HEK293T (cell line): ENCODE measurements around the gene RETN.

ENCODE experiments used
- CTCF ChIA-PET: fragments of 350-600 bp; formaldehyde crosslinking; extraction: SDS; loops from one replicate; lab custom pipeline; 2021; ENCODE audit warnings: antibody characterized with exemption, inconsistent platforms; lab: Yijun Ruan, JAX
- POLR2A ChIA-PET: fragments of 350-600 bp; formaldehyde crosslinking; extraction: SDS; loops from one replicate; lab custom pipeline; 2020; ENCODE audit warnings: antibody characterized with exemption, inconsistent platforms; lab: Yijun Ruan, JAX
- DNase-seq: peaks from one replicate; pipeline ENCODE4 v3.0.0; 2012; ENCODE audit warnings: mixed read lengths; ENCODE audit errors: extremely low spot score
- ARNT ChIP-seq: fragments of 450-650 bp; IDR thresholded peaks from 2 replicates; pipeline ENCODE4 v1.6.1; 2017; ENCODE audit warnings: mild to moderate bottlenecking
- BHLHE40 ChIP-seq: fragments of 450-650 bp; IDR thresholded peaks from 2 replicates; pipeline ENCODE4 v1.6.1; 2016; ENCODE audit warnings: mild to moderate bottlenecking, moderate library complexity, borderline replicate concordance
- CTBP1 ChIP-seq: fragments of 450-650 bp; IDR thresholded peaks from 2 replicates; pipeline ENCODE4 v1.6.1; 2016; ENCODE audit warnings: borderline replicate concordance
- ELF4 ChIP-seq: fragments of 450-650 bp; IDR thresholded peaks from 2 replicates; pipeline ENCODE4 v1.6.1; 2017; ENCODE audit warnings: antibody characterized with exemption
- FOXA1 ChIP-seq: fragments of 450-650 bp; IDR thresholded peaks from 2 replicates; pipeline ENCODE4 v1.6.1; 2016; ENCODE audit warnings: mild to moderate bottlenecking
- FOXK2 ChIP-seq: fragments of 450-650 bp; IDR thresholded peaks from 2 replicates; pipeline ENCODE4 v1.6.1; 2016; ENCODE audit warnings: mild to moderate bottlenecking
- FOXM1 ChIP-seq: fragments of 450-650 bp; IDR thresholded peaks from 2 replicates; pipeline ENCODE4 v1.6.1; 2017; ENCODE audit warnings: mild to moderate bottlenecking, borderline replicate concordance
- HDGF ChIP-seq: fragments of 450-650 bp; IDR thresholded peaks from 2 replicates; pipeline ENCODE4 v1.6.1; 2017; ENCODE audit warnings: antibody characterized with exemption, borderline replicate concordance
- L3MBTL2 ChIP-seq: fragments of 450-650 bp; conservative IDR thresholded peaks from 2 replicates; pipeline ENCODE4 v1.6.1; 2016; ENCODE audit warnings: mild to moderate bottlenecking
- LEF1 ChIP-seq: fragments of 450-650 bp; IDR thresholded peaks from 2 replicates; pipeline ENCODE4 v1.6.1; 2017; ENCODE audit warnings: mild to moderate bottlenecking, borderline replicate concordance
- NFRKB ChIP-seq: fragments of 450-650 bp; IDR thresholded peaks from 2 replicates; pipeline ENCODE4 v1.6.1; 2016; ENCODE audit warnings: mild to moderate bottlenecking, moderate library complexity
- SP1 ChIP-seq: fragments of 450-650 bp; IDR thresholded peaks from 2 replicates; pipeline ENCODE4 v1.6.1; 2017
- SUZ12 ChIP-seq: fragments of 450-650 bp; IDR thresholded peaks from 2 replicates; pipeline ENCODE4 v1.6.1; 2016; ENCODE audit warnings: mild to moderate bottlenecking
- TARDBP ChIP-seq: fragments of 450-650 bp; IDR thresholded peaks from 2 replicates; pipeline ENCODE4 v1.6.1; 2016
- ZNF384 ChIP-seq: fragments of 450-650 bp; IDR thresholded peaks from 2 replicates; pipeline ENCODE4 v1.6.1; 2016
- TF ChIP-seq, protein P1 (sequence below): fragments of 450-650 bp; IDR thresholded peaks from 2 replicates; pipeline ENCODE4 v1.6.1; 2016

Gene RETN

DNA sequence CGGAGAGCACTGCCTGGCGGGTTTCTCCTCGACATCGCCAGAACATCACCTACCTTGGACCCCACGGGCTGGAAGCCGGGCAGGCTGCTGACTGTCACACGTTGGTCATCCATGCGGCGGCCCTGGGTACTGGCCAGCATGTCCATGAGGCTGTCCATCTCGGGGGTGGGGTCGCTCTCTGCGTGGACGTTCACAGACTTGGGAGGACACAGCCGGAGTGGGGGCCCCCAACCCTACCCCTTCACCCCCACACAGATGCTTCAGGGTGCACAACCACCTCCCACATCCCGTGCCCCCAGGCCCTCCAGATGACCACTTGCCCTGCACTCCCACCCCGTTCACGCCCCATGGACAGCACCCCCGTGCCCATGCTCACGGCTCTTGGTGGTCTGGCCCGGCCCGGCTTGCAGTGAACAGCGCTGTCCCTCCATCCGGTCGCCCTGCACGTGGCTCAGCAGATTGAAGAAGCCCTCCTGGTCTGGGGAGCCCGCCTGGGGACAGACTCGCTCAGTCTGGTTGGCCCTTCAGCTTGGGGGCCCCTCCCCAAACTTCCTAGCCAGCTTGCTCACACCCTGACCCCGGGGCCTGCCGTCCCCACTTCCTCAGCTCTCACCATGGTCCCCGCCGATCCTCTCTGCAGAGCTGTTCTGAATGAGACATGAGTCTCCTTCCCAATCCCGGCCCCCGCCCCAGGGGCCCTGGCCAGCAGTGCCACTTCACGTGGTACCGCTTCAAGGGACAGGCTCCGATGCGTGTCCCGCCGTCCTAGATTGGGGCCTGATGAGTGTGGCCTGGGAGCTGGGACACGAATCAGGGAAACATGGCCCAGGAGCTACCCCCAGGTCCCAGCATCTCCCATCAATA, 36.3 kb upstream of the RETN start:
- TF ChIP-seq CTBP1 (no peak), SUZ12 (no peak), NFRKB (no peak), TARDBP (no peak), HDGF (no peak), BHLHE40 (no peak), FOXM1 (no peak), ZNF384 (no peak)
- TF ChIP-seq, protein P1, sequence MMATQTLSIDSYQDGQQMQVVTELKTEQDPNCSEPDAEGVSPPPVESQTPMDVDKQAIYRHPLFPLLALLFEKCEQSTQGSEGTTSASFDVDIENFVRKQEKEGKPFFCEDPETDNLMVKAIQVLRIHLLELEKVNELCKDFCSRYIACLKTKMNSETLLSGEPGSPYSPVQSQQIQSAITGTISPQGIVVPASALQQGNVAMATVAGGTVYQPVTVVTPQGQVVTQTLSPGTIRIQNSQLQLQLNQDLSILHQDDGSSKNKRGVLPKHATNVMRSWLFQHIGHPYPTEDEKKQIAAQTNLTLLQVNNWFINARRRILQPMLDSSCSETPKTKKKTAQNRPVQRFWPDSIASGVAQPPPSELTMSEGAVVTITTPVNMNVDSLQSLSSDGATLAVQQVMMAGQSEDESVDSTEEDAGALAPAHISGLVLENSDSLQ = no peak
- DNase-seq = no peak
- POLR2A ChIA-PET = interaction anchor here (1.1 to 1.2 kb wide), 2 partner anchors 9 kb away, joined by 3 read pairs; no protein-coding TSS in a partner anchor
- CTCF ChIA-PET = no interaction called here

DNA sequence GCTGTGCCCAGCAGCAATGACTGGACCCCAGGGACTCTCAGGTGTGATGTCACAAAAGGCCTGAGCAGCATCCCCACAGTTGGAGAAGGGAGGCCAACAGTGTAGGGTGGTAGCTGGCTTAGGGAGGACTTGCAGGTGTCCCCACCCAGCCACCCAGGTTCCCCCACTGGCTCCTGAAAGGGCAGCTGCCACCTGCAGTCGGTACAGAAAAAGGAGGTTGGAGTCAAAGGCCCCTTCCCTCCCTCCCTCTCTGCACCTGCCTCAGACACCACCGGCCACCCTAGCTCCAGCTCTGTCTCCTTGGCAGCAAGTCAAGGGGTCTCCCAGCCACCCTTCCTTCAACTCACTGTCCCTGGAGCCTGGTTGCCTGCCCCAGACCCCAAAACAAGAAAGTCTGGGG, 35.2 kb upstream of the RETN start, which contains the start of gene PCP2:
Gene PCP2 (minus strand): TSS at position 22 of the 400 bp plus-strand sequence. CDS start 262 bp downstream, outside the sequence.
- POLR2A ChIA-PET = interaction anchor here (1.2 kb wide), 1 partner anchor 10 kb away, joined by 3 read pairs; no protein-coding TSS in a partner anchor
- DNase-seq = no peak
- CTCF ChIA-PET = no interaction called here
- TF ChIP-seq TARDBP (no peak), ZNF384 (no peak), LEF1 (no peak), BHLHE40 (no peak), NFRKB (no peak), SUZ12 (no peak), CTBP1 (no peak), FOXK2 (no peak), FOXA1 (no peak), SP1 (no peak), ELF4 (no peak)
- TF ChIP-seq, protein P1 = no peak

DNA sequence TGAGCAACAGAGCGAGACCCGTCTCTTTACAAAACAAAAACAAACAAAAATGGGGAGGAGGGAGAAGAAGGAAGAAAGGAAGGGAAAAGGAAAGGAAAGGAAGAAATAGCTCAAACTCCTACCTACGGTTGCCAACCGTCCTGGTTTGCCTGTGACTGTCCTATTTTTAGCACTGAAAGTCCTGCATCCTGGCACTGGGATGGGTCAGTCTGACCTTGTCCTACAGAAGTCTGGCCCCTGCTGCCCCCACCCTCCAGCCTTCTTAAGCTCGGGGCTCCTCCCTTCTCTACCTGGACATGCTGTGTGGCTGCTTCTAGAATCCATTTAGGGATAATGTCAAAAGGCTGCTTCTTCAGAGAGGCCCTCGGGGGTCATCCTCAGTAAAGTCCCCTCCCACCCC, 33.2 kb upstream of the RETN start:
- POLR2A ChIA-PET = no interaction called here
- CTCF ChIA-PET = interaction anchor here (1.4 kb wide), 1 partner anchor 45 kb away, joined by 4 read pairs; the partner anchor contains the start of gene TRAPPC5
- DNase-seq = no peak
- TF ChIP-seq BHLHE40 (no peak), FOXA1 (no peak), TARDBP (no peak), ZNF384 (no peak), HDGF (no peak), FOXM1 (no peak), SUZ12 (no peak), CTBP1 (no peak), L3MBTL2 (no peak), ELF4 (no peak), NFRKB (no peak), FOXK2 (no peak), ARNT (no peak)

DNA sequence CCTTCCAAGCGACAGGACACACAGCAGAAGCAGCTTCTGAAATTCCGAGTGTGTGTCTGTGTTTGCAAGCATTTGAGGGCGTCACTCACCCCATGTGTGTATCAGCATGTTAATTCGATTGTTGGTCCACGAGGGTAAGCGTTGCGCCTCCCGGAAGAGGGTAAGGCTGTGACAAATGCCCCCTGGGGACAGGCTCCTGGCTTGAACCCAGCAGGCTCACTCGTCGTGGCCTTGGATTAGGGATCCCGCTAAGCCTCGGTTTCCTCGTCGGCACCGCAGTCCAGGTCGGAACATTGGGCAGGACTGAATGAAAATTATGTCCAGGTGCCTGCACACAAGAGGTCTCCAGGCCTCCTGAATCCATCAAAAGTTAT, 32.5 kb upstream of the RETN start:
- DNase-seq = no peak
- CTCF ChIA-PET = no interaction called here
- TF ChIP-seq NFRKB = no peak
- no peak for TF ChIP-seq FOXA1
- TF ChIP-seq ZNF384 = no peak
- TF ChIP-seq, protein P1 = no peak
- no peak for TF ChIP-seq LEF1
- TF ChIP-seq TARDBP = no peak
- POLR2A ChIA-PET = no interaction called here

DNA sequence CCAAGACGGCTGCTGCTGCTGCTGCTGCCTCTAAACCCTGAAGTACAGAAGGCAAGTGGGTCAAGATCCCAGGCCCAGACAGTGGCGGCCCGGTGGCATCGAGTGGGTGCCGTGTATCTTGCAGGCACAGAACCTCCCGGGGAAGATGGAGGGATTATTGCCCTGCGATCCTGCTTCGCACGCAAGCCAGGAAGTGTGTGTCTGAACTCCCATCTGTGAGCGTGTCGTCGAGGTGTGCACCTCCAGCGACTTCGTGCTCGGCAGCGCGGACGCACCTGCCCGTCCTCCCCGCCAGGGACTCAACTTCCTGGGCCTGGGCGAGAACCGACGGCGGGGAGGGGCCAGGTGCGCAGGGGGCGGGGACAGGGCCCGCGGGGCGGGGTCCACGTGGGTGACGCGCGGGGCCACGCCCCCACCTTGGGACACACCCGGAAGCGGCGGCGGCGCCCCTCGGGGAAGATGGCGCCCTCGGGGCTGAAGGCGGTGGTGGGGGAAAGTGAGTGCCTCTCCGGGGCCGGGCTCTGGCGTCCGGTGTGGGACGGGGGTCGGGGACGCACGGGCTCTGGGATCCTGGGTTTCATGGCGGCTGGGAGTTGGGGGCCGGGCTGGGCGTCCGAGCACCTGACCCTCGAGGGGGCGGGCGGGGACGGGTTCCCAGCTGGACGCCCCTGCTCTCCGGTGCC, 32.0 kb upstream of the RETN start, which contains the start of gene STXBP2:
Gene STXBP2 (plus strand): TSS at position 420 of the 683 bp plus-strand sequence. CDS start 40 bp downstream, at position 460.
- DNase-seq = peak; percentile 94
- TF ChIP-seq ZNF384 = no peak
- TF ChIP-seq HDGF = no peak
- no peak for TF ChIP-seq SUZ12
- no peak for TF ChIP-seq SP1
- TF ChIP-seq BHLHE40 = no peak
- TF ChIP-seq LEF1 = no peak
- TF ChIP-seq ELF4 = peak; percentile 50; the same call in 1 of the 2 replicates
- TF ChIP-seq FOXA1 = no peak
- no peak for TF ChIP-seq FOXM1
- no peak for TF ChIP-seq ARNT
- TF ChIP-seq, protein P1 = no peak
- no peak for TF ChIP-seq TARDBP
- no peak for TF ChIP-seq CTBP1
- TF ChIP-seq NFRKB = no peak
- peak; percentile 88 for TF ChIP-seq L3MBTL2
- TF ChIP-seq FOXK2 = no peak
- CTCF ChIA-PET = interaction anchor here (0.6 to 1.2 kb wide), 2 partner anchors 68 to 334 kb away, joined by 3 to 5 read pairs; no protein-coding TSS in a partner anchor
- POLR2A ChIA-PET = interaction anchor here (1.0 kb wide), 1 partner anchor 44 kb away, joined by 3 read pairs; the partner anchor contains the start of gene TRAPPC5
